NOMO-1 treated with dmso at 0.1 percent for 144 hours (cell line): ENCODE data around the gene IMMP1L.
"Not testable (repeated sequence)": the region's sequence is repeated elsewhere in the genome, so short reads cannot be mapped to it uniquely, and the experiment has no call there.

Source experiments
- DNase-seq: peaks from one replicate; lab custom pipeline; 2025; ENCODE audit not compliant: unreplicated experiment; lab: John Stamatoyannopoulos, UW

IMMP1L gene, protein sequence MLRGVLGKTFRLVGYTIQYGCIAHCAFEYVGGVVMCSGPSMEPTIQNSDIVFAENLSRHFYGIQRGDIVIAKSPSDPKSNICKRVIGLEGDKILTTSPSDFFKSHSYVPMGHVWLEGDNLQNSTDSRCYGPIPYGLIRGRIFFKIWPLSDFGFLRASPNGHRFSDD

DNA sequence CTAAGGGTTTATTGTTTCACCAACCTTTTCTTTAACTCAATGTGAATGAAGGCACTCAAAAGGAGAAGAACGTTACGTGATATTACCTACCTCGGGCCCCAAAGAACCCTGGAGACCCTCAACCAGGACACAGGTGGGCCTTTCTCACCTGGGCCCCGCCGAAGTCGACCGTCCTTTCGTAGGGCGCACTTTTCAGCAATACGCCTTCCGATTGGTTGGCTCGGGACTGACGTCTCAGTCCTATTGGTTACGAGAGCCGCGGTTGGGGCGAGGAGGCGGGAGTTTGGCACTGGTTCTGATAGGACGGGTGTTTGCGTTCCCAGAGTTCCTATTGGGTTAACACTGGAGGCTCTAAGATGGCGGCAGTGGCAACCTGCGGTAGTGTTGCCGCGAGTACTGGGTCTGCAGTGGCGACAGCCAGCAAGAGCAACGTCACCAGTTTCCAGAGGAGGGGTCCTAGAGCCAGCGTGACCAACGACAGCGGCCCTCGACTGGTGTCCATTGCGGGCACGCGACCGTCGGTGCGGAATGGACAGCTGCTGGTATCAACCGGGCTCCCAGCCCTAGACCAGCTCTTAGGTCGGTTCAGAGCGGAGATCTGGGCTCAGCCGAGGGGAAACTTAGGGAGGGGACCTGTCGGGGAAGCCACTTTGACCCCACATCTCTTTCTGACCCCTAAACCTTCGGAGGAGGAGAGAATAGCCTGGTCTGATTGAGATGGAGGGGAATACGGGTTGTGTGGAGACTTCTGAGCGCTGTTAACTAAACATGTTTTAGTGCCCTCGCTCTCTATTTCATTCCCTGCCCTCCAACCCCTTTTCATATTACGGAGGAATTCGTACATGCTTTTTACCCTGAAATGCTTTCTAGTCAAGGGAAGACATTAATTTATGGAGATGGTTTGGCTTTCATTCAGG, at the start of gene IMMP1L, which contains the start of gene ELP4:
IMMP1L (minus strand) TSS at position 194 of the 917 bp plus-strand sequence. CDS start 46,346 bp downstream, outside the sequence.
ELP4 (plus strand) TSS at position 339 of the 917 bp plus-strand sequence; CDS start at position 357, 18 bp downstream.
- DNase-seq = peak; percentile 94

DNA sequence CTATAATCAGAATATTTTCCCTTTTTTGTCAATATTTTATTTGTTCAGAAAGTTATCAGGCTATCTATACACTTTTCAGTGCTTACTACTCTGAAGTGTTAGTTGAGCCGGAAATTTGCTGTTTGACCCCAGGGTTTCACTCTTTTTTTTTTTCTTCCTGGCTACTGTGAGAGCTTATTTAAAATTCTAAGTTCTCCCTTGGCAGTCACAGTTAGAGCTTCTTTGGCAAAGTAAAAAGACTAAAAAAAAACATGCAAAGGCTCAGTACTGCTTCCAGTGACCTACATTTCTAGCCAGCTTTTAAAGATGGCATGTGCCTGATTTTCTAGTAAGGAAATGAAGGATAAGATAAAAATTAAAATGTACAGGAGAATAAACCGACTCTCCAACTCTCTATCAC, 48.6 kb upstream of the IMMP1L start:
- no peak for DNase-seq

DNA sequence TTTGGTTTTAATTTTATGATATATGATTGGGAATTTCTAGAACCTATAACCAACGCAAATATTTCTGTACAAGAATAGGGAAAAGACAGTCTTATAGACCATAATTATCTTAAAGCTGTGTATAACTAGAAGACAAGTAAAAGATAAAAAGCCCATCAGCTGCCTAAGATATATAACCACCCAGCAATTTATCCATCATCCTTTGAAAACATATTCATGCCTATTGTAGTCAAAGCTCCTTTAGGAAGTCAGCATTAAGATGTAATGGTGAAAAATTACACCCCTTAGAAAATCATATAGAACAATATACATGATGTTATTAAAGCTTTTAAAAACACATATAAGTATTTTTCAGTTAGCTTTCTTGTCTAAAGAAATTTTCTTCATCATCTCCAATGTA, 46.5 kb upstream of the IMMP1L start:
- DNase-seq = no peak

DNA sequence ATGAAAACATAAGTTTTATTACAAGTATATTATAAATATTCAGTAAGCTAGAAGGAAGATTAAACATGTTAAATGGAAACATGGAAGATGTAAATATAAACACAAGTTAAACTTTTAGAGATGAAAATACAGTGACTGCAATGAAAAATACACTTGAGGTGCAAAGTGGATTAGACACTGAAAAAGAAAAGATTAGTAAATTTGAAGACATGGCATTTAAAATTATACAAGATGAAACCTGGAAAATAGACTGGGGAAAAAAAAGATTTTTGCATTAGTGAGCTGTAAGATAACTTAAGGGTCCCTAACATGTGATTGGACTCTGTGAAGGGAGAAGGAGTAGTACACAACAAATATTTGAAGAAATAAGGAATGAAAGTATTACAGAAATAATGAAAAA, 33.4 kb upstream of the IMMP1L start:
- no peak for DNase-seq

DNA sequence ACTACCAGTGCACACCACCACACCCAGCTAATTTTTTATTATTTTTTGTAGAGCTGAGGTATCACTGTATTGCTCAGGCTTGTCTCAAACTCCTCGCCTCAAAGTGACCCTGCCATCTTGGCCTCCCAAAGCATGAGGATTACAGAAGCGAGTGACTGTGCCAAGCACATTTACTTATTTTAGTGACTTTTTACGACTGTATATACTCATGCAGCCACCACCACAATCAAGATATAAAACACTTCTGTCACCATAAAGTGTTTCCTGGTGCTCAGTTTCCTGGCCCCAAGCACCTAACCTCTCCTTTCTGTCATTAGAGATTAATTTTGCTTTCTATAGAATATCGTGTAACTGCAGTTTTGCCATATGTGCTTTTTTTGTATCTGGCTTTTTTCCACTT, 26.1 kb upstream of the IMMP1L start:
- no peak for DNase-seq

DNA sequence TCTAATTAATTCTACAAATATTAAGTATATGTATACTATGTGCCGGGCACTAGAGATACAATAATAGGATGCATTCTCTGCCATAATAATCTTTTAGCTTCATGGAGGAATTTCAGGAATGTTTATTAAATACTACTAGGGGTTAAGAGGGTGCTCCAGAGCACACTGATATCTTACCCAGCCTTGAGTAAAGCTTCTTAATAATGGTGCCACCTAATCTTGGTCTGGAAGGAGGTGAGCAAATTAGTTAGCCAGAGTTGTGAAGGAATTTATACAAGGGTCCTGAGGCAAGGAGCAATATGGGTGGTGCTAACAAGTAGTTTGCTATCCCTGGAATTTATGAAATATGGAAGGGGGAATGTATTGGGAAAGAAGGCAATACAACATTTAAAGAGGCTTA, 21.9 kb upstream of the IMMP1L start:
- no peak for DNase-seq

DNA sequence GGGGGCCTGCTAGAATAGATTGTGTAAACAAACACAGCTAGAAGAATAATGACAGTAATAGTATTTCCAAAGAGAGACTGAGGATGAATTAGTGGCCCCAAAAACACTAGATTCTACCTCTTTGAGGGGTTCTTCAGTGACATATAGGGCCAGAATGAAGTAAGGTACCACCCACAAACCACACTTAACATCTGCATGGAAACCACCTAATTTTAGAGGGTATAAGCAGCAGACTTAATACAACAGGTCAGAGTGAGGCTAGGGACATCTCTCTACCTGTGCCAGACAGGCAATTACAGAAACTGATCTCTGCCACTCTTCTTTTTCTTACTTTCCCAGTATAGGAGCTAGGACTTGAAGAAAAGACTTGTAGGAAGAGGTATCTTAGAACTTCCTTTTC, 20.3 kb upstream of the IMMP1L start:
- no peak for DNase-seq

DNA sequence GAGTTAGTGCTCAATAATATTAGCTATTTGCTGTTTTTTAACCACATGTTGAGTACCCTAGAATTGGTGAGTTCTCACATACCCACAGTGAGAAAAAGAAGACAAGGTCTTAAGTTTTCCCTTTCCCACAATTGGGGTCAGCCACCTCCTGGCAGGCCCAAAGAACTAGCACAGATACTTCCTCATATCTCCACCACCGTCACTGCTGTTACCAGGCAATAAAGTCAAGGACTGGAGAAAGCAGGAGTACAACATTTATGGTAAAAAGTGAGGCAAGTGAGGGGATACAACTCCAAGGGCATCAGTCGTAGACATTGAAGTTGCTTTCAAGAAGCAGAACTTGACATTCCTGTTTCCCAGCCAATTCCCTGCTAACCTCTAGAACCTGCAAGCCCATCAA, 19.8 kb upstream of the IMMP1L start:
- DNase-seq = no peak

DNA sequence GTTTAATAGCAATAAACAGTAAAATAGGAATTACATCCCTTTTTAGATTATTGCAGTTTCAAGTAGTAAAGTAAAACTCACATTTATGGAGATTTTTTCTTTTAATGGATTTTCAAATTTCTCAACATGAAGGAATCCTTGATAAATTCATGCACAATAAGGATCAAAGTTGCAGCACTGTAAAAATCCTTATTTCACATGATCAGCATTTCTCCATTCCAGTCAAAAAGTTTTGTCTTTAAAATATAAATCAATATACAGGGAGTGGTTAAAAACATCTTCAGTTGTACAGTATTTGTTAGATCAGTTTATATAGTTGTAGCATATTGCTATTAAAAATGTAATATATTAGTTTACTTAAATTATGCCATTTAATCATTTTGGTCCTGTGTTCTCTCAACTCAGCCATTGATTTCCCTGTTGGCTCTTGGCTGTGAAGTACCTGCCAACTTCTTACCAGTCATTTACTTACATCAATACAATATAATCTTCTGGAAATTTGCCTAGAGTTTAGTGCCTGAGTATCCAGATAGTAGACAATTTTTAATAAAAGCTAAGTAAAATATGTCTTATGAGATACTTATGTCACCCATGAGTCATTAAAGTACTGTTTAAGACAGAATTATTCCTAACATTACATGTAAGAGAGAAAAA, 12.2 kb upstream of the IMMP1L start:
- no peak for DNase-seq

DNA sequence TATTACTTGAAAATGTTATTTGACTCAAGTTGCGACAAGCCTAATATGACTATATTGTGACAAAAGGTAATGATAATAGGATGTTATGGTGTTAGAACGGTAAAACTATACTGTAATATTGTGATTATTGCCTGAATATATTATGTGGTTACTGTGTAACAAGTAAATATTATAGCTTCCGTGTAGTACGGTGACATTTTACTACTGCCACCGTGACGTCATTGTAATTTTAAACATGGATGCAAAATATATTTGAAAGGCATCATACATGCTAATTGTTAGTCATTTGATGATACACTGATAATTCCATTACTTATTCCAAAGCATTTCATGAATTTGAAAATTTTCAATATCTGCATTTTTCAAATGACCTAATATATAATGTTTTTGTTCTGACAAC, 2.7 kb upstream of the IMMP1L start:
- no peak for DNase-seq

DNA sequence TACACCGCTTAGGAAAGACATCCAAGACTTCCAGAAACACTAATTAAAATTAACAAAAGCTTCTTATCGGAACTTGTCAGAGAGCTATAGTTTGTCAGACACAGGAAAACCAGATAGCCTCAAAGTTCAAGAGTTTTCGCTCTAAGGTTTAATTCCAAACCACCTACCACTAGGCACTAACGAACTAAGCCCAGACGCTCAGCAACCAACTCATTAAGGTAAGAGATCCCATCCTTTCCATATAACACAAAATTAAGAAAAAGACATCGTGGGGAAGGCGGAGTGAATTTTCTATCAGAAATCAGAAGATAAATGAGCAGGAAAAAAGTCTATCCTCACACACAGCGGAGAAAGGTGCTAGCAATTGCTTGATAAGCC, 382 bp downstream of the IMMP1L start:
- no peak for DNase-seq

DNA sequence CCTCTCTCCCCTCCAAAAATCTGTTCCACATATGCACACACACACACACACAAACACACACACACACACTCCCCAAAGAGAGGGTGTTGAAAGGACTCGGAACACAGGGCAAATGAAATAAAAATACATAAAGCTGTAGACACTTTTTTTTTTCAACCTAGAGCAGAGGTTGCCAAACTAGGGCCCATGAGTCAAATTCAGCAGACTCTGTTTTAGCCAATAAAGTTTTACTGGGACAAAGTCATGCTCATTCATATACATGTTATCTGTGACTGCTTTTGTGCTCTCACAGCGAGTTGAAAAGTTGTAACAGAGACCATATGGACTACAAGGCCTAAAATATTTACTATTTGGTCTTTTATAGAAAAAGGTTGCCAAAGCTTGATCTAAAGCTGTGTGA, 8.9 kb downstream of the IMMP1L start:
- no peak for DNase-seq

DNA sequence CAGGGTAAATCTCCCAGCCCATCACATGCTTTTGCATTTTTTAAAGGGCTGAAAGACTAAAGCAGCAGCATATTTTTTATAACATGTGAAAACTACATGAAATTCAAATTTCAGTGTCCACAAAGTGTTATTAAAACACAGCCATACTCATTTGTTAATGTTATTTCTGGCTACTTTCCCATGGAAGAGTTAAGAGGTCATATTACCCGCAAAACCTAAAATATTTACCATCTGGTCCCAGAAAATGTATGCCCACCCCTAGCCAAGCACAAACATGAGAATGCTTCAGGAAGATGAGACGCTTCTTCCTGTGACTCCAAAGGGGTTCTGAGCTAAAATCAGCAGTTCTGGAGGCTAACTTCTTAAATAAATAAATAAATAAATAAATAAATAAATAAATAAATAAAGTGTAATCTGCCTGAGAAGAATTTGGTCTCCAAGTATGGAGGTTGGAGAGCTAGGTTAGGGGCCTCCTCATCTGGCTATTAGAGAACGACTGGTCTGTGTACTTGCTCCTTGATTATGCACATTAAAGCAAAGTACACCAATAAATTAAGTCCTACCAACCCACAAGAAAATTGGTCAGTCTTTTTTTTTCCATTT, 9.7 kb downstream of the IMMP1L start:
- no peak for DNase-seq

DNA sequence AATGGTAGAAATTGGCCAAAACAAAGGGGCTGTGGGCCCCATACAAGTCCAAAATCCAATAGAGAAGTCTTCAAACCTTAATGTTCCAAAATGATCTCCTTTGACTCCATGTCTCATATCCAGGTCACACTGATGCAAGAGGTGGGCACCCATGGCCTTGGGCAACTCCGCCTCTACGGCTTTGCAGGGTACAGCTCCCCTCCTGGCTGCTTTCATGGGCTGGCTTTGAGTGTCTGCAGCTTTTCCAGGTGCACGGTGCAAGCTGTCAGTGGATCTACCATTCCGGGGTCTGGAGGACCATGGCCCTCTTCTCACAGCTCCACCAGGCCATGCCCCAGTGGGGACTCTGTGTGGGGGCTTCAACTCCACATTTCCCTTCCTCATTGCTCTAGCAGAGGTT, 15.7 kb downstream of the IMMP1L start:
- not testable (repeated sequence) for DNase-seq

DNA sequence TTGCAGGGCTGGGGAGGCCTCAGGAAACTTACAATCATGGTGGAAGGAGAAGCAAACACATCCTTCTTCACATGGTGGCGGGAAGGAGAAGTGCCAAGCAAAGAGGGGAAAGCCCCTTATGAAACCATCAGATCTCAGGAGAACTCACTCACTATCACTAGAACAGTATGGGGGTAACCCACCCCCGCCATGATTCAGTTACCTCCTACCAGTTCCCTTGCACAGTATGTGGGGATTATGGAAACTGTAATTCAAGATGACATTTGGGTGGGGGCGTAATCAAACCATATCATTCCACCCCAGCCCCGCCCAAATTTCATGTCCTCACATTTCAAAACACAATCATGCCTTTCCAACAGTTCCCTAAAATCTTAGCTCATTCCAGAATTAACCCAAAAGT, 16.2 kb downstream of the IMMP1L start:
- DNase-seq = no peak

DNA sequence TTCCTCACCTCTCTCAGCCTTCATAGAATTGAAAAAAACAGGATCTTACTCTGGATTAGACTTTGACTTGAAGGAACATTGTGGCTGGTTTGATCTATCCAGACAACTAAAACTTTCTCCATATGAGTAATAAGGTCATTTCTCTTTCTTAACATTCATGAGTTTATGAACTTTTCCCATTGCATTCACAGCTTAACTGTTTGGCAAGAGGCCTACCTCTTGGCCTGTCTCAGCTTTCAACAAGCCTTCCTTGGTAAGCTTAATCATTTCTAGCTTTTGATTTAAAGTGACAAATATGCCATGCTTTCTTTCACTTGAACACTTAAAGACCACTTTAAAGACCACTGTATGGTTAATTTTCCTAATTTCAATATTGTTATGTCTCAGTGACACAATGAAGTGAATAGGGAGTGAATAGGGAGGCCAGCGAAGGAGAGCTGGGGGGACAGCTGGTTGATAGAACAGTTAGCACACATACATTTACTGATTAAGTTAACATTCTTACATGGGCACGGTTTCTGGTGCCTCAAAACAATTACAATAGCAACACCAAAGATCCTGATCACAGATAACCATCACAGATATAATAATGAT, 17.0 kb downstream of the IMMP1L start:
- DNase-seq = no peak

DNA sequence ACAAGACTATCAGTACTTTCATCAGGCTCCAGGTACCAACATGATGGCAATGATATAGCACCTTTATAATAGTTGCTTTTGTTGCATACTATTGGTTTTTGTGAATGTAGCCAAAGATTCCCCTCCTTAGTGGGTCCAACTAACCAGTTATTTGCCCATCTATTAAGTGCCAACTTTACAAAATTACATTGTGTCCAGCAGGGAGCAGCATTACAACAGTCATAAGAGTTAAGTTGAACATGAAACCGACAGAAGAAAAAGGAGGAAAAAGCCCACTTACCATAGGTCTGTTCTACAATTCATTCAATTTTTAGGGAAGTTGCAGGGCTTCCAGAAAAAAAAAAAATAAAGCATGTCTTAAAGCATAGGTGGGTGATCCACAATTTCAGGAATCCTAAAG, 21.6 kb downstream of the IMMP1L start:
- DNase-seq = no peak

DNA sequence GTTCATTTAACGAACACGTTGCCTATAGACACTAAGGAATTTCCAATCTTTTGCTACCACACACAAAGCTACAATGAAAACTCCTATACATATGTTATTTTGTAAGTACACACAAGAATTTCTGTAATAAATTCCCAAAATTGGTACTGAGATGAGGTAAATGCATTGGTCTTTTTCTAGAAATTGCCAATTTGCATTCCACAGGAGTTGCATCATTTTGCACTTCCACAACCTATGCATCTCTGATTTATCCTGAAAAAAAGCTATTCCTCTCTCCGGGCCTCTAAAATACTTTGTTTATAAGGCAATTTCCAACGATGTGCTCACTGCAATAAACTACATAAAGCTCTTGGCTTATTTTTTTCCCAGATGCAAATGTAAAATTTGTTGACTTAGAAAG, 24.9 kb downstream of the IMMP1L start:
- DNase-seq = no peak

DNA sequence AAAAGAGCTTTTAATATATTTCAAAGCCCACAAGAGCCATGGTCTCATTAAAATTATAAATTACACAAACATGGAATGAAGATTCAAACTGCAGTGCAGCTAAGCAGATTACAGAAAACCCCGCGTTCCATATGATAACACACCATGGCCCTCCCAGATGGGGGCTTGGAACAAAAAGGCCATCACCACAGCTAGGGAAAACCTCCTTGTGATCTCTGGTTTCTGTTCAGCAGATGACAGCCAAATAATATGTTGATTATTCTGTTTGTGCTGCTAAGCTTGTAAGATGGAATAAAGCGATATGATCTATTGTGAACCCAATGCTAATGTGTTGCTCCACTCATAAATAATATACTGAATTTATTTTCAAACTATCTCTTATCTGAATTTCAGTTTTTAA, 28.5 kb downstream of the IMMP1L start:
- DNase-seq = no peak

DNA sequence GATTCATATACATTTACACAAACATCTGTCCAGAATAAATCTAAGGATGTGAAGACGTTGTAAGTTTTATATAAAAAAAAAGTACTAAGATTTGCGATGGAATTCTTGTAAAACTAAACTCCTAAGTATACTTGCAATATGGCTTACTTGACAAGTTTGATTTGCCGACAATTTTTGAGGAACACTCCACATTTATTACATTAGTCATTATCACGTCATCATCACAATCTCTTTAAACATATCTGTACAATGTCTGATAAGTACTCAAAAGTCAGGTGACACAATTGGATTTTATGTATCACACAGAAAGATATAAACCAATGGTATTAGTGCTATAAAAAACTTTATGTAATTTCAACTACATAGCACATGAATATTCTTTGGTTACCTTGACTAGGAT, 30.4 kb downstream of the IMMP1L start:
- DNase-seq = no peak

DNA sequence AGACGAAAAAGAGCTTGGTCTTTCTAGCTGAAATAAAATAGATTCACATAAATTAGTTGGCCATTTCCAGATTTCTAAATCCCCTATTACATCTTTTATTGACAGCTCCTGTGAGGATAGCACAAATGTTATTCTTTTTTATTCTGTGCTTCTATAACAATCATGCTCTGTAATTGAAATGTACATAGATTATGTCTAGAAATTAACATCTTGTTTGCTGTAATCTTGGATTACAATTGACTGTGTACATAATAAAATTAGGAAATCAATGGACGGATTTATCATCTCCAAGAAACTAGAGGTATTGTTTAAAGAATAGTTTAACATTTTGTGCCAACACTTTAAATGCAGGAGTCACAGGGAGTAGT, 31.2 kb downstream of the IMMP1L start:
- DNase-seq = no peak
